GM12891 (cell line): ENCODE data around the gene PRRC1.

Source experiments
- PAX5 ChIP-seq: IDR thresholded peaks from 2 replicates; pipeline ENCODE4 v1.6.1; 2011; ENCODE audit warnings: low read length, moderate library complexity, mild to moderate bottlenecking; ENCODE audit not compliant: insufficient read depth, severe bottlenecking
- POLR2A ChIP-seq: IDR thresholded peaks from 2 replicates; pipeline ENCODE4 v1.6.1; 2011; ENCODE audit warnings: low read depth, low read length, control low read depth
- POLR2AphosphoS5 ChIP-seq: IDR thresholded peaks from 2 replicates; pipeline ENCODE4 v1.6.1; 2011; ENCODE audit warnings: low read depth, low read length, control low read depth
- SPI1 ChIP-seq: IDR thresholded peaks from 2 replicates; pipeline ENCODE4 v1.6.1; 2011; ENCODE audit warnings: low read depth, low read length, control low read depth
- TAF1 ChIP-seq: IDR thresholded peaks from 2 replicates; pipeline ENCODE4 v1.6.1; 2011; ENCODE audit warnings: low read depth, low read length, control low read depth

DNA sequence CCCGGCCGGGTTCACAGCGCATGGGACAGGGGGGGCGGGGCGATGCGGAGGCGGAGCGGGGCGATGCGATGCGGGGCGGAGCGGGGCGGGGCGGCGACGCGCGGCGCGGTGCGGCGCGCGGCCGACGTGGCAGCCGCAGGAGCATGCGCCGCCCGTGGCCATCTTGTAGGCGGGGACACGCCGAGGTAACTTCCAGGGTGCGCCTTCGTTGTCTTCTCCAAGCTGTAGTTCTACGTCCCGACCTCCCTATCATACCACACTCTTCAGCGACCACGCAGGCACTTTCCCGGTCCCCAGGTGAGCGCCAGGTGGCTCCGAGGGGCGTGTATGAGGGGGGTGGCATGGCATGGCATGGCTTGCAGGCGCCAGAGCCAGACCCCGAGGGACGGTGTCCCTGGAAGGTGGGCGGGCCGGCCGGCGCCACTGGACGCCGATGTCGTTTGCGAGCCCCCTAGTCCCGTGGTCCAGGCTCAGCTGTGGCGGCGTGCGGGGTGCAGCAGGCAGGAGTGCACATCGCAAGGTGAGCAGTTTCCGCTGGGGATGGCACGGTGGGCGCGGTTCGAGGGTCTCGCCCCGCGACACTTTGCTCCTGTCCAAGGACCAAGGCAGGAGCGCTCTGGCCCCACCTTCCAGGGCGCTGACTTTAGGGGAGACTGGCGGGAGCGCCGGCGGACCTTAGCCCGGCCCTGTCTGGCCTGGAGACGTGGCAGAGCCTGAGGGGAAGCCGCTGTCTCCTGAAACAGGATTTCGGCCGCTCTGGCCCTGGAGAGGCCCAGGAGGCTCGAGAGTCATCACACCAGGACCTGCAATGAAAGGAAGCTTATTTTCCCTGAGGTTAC, at the start of gene PRRC1:
- TF ChIP-seq POLR2A: peak; percentile 81
- TF ChIP-seq TAF1: no peak; the same call in 1 of the 2 replicates
- TF ChIP-seq PAX5: no peak
- TF ChIP-seq POLR2AphosphoS5: peak; percentile 78
- TF ChIP-seq SPI1: no peak
